ENCODE data around the gene OSM. TPM values are rescaled to one million over a fixed set of nuclear protein-coding genes. Genes with fewer than 3 reads are reported as not detected.

The OSM gene
- total and polyA plus RNA-seq, 2 donors (not counting 3 experiments of a cell fraction or from before 2014, with no cell fraction given): not detected

- CTCF ChIA-PET: interaction anchor here (1.0 kb wide), 1 partner anchor 41 kb away, joined by 3 read pairs; no protein-coding TSS in a partner anchor
- H3K4me2 ChIP-seq (ENCODE audit: insufficient read depth, low read length): no peak overlapping the region
- no peak overlapping the region for H3K9ac ChIP-seq (replicated peaks; ENCODE audit: extremely low read depth, insufficient read depth, low read length)
- H4K20me1 ChIP-seq (replicated peaks; ENCODE audit: control insufficient read depth, extremely low read depth, insufficient read depth, low read length): no peaks in the 10 kb centered on the region
- no peak for DNase-seq (ENCODE audit: low read depth, low spot score)
- H3K9me1 ChIP-seq (replicated peaks; ENCODE audit: control insufficient read depth, extremely low read depth, insufficient read depth, low read length): no peaks in the 10 kb centered on the region
- no peak for TF ChIP-seq FOS (IDR thresholded peaks at IDR 0.05; ENCODE audit: borderline replicate concordance, insufficient read depth, low read length)
- no peak for TF ChIP-seq MYC (IDR thresholded peaks at IDR 0.05; ENCODE audit: low read depth, low read length)
- no peak for TF ChIP-seq JUN (IDR thresholded peaks at IDR 0.05; ENCODE audit: borderline replicate concordance, insufficient read depth, insufficient read length, low read depth)
- TF ChIP-seq POLR2A (IDR thresholded peaks at IDR 0.05; ENCODE audit: low read depth, low read length): no peak
- no peak for TF ChIP-seq POLR2AphosphoS5 (IDR thresholded peaks at IDR 0.05; ENCODE audit: insufficient read depth, low read depth, low read length)
- TF ChIP-seq CTCF (IDR thresholded peaks at IDR 0.05; ENCODE audit: extremely low read depth in 1 of 2, insufficient read depth in 1 of 2, low read depth in 1 of 2, low read length in 2 of 2): no peak
- TF ChIP-seq MAX (IDR thresholded peaks at IDR 0.05; ENCODE audit: insufficient read depth, insufficient read length): no peak
- no peak for TF ChIP-seq GATA2 (IDR thresholded peaks at IDR 0.05; ENCODE audit: insufficient read depth, insufficient read length, low read depth, low read length)
- no peak for TF ChIP-seq EZH2 (IDR thresholded peaks at IDR 0.05; ENCODE audit: borderline replicate concordance, low read depth, low read length, severe bottlenecking)
- H3K9me3 ChIP-seq (replicated peaks; ENCODE audit: control insufficient read depth, insufficient read depth, low read length): no peaks in the 10 kb centered on the region
- no peak for FAIRE-seq
- H3K79me2 ChIP-seq (ENCODE audit: control insufficient read depth, insufficient read depth, low read length): no peaks in the 10 kb centered on the region
- no TSS peak for BruUV-seq (replicated peaks)
- intact Hi-C loops (cut with micrococcal nuclease): no loop called here
- POLR2A ChIA-PET: no interaction called here
- H3K27me3 ChIP-seq (ENCODE audit: control insufficient read depth in 2 of 2, insufficient read depth in 2 of 2, low read length in 2 of 2): peaks cover 0 to 8% of the 10 kb centered on the region in 2 experiments
- peaks cover 14% of the 10 kb centered on the region for H3K4me1 ChIP-seq (ENCODE audit: control insufficient read depth, extremely low read depth, insufficient read depth, low read length)
- no peak overlapping the region for H3K4me3 ChIP-seq (replicated peaks in 1 of 3; ENCODE audit: insufficient read depth in 1 of 3, low read depth in 1 of 3, low read length in 3 of 3)
- dilution Hi-C loops (cut with MboI; ENCODE audit: extremely low pct_ligation_motif_present, low sequenced_read_pairs): no loop called here
- no peaks in the 10 kb centered on the region for H3K36me3 ChIP-seq (ENCODE audit: control insufficient read depth in 2 of 2, extremely low read depth in 1 of 2, insufficient read depth in 2 of 2, low read length in 2 of 2)
- H3K27ac ChIP-seq (ENCODE audit: insufficient read depth, low read depth, low read length): no peak overlapping the region
- H2AFZ ChIP-seq (ENCODE audit: low read depth, low read length): no peak overlapping the region
Observed at GRCh38 chr22:30214703-30215407, 51.8 kb downstream of the OSM start.

All from endothelial cell of umbilical vein (primary cell).